GM21529 (cell line): Measurements from ENCODE around the gene MYZAP.

Source experiments
- ATAC-seq: cut with Tn5 transposase; IDR thresholded peaks from one replicate; pipeline ENCODE4 v1.9.1; 2021; ENCODE audit not compliant: unreplicated experiment

The MYZAP gene

DNA sequence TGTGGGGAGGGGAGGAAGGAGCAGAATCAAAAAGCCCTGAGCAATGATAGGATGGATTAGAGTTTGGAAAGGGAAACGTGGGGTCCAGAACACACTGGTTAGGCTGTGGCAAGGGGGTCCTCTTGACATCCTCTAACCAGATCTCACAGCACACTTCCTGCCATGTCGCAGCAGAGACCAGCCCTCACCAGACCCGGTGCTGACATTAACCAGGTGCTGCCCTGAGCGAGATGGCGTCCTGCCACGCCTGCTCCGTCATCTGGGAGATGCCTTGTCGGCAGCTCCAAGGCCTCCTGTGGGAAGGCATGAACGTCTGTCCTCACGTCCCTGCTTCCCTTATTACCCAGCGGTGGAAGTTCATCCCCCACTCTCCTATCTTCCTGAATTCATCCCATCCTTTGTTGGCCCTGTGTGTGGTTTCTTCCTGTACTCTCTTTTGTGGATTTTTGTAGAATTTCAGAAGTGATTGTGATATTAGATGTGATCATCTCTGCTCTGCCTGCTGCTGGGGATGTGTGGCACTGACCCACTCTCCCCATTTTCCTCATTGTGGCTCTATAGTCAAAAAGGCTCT, 29.4 kb upstream of the MYZAP start:
- no peak for ATAC-seq

DNA sequence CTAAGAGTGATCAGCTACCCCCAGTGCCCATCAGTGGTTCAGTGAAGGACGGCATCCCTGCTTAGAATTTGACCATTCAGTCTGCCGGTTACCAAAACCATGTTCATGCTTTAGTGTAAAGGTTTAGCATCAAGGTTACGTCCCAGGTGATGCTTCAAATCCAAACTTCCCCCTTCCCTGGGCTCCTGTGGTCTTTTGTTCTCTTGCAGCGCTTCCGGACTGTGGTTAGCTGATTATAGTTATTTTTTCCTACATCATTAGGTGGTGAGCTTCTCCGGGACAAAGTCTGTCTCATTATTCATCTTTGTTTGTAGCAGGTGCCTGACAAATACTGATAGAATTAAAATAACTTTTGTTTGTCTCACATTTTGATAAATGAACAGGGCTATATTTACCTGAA, 28.3 kb upstream of the MYZAP start:
- ATAC-seq = no peak

DNA sequence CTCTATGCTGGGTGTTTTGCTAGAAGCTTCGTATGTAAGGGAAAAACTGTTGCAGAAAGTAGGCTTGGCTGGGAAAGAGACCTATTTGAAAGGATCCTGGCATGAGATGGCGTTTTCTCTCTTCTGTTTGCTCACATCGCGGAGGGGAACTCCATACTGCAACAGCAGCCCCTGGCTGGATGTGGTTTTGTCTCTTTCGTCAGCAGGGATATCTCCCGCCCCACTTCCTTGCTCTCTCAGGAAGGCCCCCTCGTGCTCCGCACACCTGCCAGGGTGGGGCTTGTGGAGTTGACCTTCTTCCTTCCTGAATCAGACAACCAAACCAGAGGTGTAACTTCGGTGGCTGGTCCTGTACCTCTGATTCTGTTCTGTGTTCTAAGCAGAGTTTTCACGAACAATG, 26.4 kb upstream of the MYZAP start:
- no peak for ATAC-seq

DNA sequence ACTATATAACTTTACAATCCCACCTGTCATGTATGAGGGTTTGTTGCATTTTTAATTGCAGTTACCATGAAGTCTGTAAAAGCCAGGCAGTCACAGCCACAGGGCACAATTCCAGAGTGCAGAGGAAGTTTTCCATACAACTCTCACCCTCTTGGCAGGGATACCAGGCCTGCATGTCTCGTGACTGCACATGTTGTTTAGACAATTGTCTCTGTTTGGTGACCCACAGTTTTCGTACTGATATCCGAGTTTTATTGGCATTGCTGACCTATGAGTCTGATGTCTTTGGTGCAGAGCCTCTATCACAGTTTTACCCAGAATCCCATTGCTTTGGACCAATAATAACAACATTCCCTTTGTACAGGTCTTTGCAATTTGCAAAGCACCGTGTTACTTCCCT, 24.9 kb upstream of the MYZAP start:
- no peak for ATAC-seq

DNA sequence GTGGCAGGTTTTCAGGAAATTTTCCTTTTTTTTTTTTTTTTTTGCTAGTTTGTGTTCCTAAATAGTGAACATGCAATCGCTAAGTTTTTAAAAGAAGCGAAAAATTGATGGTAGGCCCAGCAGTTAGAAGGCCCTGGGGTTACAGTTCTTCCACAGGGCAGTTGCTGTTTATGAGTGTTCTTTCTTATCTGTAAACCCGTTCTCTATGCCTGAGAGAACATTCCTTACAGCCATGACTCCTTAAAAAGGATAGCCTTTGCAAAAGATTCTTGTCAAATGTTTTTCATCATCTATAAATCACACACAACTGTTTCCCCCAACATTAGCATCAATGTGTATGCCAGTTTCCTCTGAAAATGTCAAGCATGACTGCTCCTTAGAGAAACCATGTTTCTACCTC, 23.8 kb upstream of the MYZAP start:
- no peak for ATAC-seq

DNA sequence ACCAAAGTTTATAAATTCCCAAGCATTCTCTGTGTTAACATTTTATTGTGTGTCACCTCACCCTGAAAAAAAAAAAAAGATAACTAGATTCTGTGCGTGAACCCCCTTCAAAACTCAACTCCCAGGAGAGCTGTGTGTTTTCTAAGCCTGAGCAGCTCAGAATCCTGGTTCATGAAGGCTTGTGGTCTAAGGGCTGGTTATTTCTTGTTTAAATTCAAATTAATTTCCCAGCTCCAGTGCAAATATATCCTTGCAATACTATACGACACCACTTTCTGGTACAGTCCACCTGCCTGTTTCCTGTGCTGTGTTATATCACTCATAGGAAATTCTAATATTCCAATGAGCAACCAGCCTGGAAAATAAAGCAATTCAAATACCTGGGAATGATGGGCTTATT, 23.4 kb upstream of the MYZAP start:
- ATAC-seq = no peak

DNA sequence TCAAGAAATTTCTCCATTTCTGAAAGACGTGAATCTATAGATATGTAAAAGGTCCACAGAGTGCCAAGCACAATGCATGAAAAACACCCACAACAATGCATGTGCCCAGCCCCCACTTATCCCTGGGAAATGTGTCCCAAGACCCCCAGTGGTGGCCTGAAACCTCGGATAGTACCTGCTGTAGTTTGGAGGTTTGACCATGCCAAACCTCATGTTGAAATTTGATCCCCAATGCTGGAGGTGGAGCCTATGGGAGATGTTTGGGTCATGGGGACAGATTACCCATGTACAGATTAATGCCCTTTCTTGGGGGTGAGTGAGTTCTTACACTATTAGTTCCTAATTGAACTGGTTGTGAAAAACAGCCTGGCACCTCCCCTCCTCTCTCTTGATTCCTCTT, 21.4 kb upstream of the MYZAP start:
- ATAC-seq = no peak

DNA sequence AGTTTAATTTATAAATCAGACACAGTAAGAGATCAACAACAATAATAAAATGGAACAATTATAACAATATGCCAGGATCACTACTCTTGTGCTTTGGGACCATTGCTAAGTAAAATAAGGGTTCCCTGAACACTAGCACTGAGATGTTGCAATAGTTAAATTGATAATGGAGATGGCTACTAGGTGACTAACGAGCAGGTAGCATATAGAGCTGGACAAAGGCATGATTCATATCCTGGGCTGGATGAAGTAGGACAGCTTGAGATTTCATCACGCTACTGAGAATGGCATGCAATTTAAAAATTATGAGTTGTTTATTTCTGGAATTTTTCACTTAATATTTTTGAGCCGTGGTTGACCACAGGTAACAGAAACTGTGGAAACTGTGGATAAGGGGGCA, 20.7 kb upstream of the MYZAP start:
- ATAC-seq = no peak

DNA sequence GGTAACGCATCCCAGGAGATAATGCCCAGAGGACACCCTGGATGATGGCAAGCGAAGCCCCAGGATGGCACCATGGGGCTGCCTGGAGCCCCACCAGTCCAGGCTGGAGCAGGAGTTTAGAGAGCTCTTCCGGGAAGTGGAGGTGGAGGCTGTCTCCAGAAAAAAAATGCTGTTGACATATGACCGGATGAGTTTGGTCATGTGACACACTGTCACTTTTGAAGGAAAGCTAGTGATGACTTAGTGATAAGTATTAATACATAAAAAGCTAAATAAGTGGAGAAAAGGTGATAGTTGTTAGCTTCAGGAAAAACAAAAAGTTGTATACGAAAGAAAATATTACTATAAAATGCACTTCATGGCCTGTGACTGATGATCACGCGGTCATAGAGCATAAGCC, 20.0 kb upstream of the MYZAP start:
- no peak for ATAC-seq

DNA sequence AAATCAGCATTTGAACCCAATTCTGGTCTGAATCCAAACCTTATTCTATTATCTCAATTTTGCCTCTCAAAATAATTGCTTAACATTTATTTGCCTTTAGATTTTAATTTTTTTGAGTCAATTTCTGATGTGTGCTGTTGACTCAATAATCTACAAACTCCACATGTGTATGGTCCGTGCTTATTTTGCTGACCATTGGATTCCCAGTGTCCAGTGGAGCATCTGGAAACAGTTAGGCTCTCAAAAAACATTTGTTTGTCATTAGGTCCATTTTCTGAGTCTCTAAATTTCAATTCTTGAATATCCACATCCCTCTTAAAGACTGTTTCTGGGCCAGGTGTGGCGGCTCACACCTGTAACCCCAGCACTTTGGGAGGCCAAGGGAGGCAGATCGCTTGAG, 19.2 kb upstream of the MYZAP start:
- no peak for ATAC-seq

DNA sequence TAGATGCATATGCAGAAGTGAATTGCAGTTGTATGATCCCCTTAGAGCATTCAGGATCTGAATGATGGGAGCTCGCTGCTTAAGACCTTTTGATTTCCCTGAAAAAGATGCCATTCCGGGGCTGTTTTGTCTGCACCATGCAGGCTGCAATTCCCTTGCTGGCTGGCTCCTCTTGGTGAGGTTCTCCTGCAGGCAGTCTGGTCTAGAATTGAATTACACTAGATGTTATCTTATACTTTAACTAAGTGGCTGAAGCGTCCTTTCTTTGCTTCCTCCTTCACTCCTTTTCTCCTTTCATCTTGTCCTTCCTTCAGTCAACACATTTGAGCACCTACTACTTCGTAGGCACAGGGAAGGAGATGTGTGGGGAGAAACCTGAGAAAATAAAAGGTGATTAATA, 18.6 kb upstream of the MYZAP start:
- ATAC-seq = no peak

DNA sequence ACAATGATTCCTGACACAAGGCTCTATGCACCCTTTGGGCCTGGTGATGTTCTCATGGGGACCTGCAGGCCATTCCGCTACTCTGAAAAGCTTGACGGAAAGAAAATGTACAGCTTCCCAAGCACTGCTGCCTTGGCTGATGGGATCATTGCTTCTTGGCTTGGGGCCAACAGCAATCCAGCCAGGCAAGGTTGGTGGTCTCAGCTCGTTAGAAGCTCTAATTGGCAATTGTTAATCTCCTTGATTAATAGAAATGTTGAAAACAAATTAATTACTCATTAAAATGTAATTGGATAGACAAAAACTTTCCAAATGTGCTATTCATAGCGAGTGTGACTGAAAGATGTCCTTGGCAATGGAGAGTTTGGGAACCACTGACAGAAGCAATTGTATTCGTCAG, 16.3 kb upstream of the MYZAP start:
- ATAC-seq = no peak

DNA sequence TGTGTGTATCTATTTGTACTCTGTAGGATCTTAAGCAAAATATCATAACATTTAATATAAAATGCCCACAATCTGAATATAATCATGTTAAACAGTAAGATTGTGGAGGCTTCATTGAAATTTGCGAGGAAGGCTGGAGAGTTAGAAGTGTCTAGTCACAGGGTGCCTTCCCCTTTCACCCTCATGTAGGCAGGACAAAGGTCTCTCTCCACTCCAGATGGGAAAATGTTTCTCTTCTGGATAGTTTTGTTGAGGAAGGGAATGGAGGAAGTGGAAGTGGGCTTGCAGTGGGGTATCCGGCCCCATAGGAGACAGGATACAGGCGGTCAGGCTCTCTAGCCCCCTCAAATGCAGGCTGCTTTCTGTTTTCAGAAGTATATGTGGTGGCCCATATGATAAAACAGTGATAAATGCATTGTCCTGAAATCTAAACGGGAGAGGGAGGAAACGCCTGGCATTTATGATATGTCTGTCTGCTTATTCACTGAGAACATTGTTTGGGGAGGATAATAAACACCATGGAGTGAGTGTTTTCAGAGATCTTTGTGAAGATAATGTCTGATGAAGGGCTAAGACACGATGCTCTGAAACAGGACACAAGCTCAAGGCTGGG, 13.3 kb upstream of the MYZAP start:
- ATAC-seq = no peak

DNA sequence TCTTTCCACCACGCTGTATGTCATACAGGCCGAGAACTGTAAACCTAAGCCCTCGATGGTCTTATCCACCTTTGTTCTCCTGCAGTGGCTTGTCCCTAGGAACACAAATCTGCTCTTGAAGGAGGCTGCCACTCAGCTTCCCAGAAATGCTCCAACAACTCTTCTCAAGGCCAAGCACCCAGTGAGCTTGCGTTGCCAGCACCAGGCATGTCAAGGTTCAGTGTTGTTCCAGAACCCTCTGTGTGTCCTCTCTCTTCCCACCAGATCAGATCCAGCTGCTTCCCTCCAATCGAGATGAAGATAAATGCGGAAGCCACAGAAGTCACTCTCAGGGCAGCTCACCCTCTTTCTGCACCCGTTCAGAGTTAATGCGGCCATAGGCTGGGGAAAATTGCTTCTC, 11.3 kb upstream of the MYZAP start:
- no peak for ATAC-seq

DNA sequence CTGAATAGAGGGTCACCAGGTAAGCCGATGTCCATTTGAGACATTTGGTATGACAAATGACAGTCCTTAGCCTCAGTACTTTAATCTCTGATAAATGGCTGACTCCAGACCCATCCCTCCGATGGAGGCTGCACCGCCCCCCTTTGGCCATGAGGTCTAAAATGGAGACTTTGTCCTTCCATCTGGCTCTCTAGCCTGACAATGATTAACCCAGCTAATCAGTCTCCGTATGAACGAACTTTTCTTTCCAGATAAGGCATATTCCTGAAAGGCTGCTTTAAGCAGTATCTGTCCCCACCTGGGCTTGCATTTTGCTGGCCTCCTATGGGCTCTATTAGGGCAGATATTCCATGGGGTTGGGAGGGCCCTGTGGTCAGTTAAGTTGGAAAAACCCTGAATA, 10.8 kb upstream of the MYZAP start:
- ATAC-seq = no peak

DNA sequence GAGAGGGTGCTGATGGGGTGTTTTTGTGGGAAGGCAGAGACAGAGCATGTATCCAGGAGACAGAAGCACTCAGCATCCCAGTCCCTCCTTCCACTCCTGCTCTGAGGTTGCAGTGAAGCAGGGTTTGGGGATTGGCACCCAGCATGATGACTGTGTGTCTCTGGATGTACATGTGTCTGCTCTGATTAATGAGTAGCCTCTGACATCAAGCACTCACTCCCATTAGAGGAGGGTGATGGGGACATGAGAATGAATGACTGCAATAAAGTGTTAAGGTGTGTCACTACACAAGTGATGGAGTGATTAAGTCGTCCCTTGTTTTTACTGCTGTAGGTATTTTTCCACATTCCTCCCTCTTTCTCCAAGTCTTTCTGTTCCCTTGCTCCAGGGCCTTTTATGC, 9.6 kb upstream of the MYZAP start:
- no peak for ATAC-seq

DNA sequence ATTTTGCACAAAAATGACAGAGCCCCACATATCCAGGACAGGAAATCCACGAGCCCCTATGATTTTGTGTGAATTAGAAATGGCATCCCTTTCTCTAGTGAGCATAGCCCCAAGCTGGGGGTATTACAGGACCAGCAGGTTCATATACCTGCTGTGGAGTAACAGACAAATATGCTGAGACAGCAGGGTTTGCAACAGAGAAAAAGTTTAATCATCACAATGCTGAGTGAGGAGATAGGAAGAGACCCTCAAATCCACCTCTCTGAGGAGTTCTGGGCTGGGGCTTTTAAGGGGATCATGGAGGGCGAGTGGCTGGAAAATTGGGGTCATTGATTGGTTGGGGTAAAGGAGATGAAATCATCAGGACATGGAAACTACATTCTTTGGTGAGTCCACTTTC, 8.4 kb upstream of the MYZAP start:
- no peak for ATAC-seq

DNA sequence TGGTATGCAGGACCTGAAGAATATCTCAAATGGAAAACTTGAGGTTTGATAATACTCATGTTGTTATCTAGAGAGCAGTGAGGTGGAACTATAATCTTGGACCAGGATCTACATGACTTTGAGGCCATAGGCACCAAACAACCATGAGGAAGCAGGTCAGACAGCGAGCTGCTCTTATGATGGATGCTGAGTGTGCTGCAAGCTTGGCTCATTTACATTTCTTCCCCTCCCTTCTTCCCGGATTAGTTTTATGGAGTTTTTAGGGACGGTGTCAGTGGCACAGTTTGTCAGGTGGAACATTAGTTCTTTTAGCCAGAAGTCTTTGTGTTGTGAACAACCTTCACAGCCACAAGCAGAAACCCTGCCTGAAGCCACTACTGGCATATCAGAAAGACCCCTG, 8.0 kb upstream of the MYZAP start:
- no peak for ATAC-seq

DNA sequence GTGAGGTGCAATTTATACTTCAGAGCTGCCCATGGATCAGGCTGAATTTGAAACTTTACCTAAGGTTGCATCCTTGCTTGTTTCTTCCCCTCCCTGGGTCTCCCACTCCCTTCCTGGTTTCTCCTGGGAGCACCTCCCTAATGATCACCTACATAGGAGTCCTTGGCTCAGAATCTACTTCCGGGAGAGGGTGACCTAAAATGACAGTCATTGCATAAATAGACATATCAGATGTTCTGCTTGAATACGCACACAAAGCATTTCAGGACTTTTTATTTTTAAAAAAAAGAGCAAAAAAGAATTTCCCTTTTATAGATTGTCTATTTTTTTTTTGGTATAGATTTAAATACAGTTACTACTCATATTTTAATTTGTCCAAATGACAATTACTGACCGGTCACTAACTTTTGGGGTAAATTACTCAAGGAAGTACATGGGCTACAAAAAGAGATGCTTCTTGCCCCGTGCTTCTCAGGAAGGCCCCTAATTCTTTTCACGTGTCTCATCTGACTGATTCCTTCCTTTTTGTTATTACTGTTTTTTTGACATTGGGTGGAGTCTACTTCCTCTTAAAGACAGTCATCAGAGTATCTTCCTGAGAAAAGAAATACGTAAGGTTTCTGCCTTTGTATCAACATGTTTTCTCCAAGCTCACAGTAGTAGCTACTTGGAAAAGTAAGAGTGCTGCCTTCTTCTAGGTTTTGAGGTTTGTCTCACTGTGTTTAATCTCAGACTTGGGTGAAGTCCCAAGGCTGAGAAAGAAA, 4.9 kb upstream of the MYZAP start:
- ATAC-seq = no peak

DNA sequence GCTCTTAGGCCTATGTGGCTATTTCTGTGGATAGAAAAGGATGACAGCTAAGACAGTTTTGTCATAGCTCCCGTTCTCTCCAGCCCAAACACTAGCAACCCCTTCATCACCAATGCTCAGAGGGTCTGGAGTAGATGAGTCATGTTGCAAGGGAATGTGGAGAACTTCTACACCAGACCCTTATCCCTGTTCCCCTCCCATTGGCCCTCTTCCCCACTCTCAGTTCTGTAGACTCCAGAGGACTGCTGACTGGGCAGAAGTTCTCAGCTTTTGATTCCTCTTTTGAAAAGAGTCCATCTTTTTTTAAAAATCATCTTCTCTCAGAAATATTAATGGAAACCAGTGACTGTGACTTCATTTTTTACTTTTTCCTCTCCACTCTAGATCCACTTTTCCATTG, 2.4 kb upstream of the MYZAP start:
- ATAC-seq = no peak

DNA sequence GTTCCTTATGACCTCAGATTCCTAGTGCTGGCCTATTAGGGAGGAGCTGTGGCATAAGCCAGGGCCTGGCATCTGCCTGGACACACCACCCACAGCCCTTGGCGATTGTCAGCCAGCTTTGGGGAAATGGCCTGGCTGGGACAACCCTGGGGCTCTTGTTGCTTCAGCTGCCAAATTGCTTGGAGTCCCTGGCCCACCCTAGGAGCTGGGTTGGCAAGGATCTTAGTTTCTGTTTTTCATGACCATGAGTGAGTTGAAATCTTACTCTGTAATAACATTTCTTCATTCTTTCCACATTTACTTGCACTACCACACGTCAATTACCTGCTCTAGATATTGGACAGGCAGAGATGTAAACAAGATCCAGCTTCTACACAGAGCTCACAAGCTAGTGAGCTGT, 1.9 kb upstream of the MYZAP start:
- no peak for ATAC-seq

DNA sequence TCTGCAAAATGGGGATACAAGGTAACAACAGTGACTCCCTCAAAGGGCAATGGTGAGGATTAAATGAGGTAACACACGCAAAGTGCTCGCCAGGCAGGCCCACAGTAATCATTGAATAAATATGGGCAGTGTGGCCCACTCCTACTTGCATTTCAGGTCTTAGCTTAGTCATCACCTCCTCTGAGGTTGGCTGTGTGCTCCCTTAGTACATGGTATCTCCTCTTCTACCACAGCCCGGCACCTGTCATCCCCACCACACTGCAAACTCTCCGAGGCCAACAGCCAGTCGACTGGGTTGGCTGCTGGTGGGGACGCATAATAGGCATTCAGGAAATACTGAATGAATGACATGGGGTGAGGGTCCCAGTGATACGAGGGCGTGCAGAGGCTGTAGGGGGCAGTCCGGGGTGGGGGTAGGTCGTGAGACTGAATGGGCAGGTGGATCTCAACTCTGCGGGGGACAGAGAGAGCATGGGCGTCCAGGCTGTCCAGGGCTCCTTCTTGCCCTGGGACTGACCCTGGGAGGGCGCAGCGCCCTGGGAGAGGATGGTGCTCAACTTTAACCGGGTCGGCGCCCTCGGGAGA, 375 bp upstream of the MYZAP start:
- ATAC-seq = no peak
